SIG-M5 treated with dmso at 0.1 percent for 504 hours (cell line): ENCODE data around the gene MAS1.
A peak's percentile ranks its signal among the peaks of the same experiment; 100 is the strongest.
"Not testable (repeated sequence)": the region's sequence is repeated elsewhere in the genome, so short reads cannot be mapped to it uniquely, and the experiment has no call there.

ENCODE experiments used
- DNase-seq: peaks from one replicate; lab custom pipeline; 2025; ENCODE audit not compliant: unreplicated experiment; lab: John Stamatoyannopoulos, UW

MAS1 gene

DNA sequence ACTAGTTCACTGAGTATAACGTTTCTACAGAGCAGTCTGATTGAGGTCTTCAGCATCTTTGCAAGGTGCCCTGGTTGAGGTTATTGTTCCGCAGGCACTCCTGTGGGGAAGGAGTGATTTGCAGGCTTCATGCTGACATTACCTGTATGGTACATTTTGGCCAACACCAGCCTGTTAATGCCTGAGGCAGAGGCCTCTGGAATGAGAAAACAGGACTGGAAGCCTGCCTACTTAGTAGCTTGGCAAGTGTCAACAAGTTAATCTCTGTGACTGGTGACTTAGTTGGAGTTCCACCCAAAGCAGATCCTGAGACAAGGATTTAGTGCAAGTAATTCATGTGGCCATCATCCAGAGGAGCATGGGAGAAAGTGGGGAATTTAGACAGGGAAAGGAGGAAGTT is 24.6 kb downstream of the MAS1 start:
- no peak for DNase-seq

DNA sequence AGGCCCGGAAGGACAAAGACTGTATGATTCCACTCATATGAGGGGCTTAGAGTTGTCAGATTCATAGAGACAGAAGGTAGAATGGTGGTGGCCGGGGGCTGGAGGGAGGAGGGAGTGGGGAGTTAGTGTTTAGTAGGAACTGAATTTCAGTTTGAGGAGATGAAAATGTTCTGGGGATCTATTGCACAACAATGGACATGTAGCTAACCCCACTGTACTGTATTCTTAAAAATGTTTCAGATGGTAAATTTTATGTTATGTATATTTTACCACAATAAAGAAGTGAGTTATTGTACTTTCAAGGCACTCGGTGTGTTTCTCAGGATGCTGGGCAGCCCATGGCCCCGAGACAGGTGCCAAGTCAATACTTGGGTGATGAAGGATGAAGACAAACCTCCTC is 25.4 kb downstream of the MAS1 start:
- DNase-seq = no peak

DNA sequence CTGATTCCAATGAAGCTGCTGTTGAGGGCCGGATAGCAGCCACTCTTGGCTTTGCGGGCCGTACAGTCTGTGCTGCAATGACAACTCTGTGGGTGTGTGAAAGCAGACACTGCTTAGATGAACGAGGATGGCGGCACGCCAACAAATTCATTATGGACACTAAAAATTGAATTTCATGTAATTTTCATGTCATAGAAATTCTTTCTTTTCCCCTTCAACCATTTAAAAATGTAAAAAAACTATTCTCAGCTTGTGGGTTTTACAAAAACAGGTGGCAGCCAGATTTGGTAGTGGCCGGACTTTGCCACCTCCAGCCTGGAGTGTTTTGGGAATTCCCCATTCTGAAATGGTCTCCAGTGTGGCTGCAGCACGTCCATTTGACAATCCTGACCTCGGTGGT is 26.0 kb downstream of the MAS1 start:
- no peak for DNase-seq

DNA sequence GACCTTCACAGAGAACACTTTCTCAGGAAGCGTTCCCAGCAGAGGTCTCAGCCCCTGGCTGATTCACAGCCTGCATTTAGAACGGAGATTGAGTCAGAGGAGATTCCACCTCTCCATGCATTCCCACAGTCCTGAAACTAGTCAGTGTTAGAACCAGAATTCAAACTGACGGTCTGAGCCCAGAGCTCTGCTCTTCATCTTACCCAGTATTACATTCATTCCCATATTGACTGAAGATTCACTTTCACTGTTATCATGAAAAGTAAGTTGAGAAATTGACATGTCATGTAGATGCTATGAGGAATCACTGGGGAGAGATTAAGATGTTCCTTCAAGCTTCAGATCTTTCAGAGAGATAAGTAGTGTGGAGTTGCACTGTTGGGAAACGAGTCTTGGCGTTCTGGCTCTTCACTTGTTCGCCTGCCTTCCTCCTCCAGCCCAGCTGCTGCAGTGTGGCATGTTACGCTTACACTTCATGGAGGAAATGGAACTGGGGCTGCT is 28.3 kb downstream of the MAS1 start:
- DNase-seq = peak; percentile 34

DNA sequence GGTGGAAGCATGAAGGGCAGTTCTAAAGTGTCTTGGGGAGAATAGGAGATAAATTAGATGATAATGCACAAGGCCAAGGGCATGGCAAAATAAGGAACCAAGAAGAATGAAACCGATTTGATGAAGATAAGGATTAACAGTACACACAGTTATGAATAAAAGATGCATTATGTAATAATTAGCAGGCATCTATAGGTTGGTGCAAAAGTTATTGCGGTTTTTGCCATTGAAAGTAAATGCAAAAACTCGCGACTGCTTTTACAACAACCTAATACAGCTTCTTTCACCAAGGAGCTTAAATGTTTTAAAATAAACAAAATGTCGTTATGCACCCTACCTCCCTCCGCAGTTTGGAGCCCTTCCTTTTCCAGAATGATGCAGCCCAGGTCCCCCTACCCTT is 29.0 kb downstream of the MAS1 start:
- DNase-seq = peak; percentile 3

DNA sequence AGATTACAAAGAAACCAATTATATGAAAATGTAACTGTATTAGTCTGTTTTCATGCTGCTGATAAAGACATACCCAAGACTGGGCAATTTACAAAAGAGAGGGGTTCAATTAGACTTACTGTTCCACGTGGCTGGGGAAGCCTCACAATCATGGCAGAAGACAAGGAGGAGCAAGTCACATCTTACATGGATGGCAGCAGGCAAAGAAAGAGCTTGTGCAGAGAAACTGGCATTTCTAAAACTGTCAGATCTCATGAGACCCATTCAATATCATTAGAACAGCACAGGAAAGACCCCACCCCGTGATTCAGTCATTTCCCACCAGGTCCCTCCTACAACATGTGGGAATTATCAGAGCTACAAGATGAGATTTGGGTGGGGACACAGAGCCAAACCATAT is 33.4 kb downstream of the MAS1 start:
- not testable (repeated sequence) for DNase-seq

DNA sequence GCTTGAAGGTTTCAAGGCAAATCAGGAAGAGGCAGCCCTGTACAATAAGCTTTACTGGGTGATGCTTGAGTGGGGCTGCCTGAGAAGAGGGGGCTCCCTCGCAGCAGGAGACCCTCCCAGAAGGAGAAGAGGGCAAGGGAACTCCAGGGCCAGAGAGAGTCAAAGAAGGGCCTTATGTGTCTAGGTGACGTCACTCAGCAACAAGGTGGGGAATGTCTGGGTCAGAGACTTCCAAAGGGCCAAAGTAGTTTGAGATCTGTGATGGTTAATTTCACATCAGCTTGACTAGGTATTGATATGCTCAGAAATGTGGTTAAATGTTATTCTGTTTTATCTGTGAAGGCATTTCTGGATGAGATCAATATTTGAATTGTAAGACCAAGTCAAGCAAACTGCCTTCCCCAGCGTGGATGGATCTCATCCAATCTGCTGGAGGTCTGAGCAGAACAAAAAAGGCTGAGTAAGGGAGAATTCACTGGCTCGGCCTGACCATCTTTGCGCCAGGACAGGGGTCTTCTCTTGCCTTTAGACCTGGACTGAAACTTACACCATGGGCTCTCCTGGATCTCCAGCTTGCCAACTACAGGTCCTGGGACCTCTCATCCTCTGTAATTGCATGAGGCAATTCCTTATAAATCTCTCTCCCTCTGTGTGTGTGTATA is 35.9 kb downstream of the MAS1 start:
- DNase-seq = no peak

DNA sequence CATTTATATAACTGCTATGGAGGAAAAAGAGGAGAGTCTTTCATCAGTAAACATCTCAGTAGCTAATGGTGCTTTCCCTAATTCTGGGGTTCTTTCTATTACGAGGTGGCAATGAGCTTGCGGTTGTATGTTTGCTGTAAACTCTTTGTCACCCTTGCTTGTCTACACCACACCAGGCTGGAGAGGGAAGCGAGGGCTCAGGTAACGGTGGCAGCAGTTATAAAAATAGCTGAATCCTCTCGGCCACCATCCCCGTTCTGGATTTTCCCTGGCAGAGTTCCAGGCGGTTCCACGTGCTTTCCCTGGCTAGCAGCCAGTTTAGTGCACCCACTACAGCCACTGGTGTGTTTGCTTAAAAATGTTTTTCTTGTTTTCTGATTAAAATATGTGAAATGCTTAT is 39.0 kb downstream of the MAS1 start:
- no peak for DNase-seq

DNA sequence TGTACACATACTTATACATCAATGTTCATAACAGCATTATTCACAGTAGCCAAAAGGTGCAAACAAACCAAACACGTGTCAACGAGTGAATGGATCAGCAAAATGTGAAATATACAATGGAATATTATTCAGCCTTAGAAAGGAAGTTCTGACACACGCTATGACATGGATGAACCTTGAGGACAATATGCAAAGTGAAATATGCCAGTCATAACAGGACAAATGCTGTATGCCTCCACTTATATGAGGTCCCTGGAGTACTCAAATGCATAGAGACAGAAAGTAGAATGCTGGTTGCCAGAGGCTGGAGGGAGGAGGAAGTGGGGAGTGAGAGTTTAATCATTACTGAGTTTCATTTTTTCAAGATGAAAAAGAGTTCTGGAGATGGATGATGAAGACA is 40.3 kb downstream of the MAS1 start:
- DNase-seq = no peak

DNA sequence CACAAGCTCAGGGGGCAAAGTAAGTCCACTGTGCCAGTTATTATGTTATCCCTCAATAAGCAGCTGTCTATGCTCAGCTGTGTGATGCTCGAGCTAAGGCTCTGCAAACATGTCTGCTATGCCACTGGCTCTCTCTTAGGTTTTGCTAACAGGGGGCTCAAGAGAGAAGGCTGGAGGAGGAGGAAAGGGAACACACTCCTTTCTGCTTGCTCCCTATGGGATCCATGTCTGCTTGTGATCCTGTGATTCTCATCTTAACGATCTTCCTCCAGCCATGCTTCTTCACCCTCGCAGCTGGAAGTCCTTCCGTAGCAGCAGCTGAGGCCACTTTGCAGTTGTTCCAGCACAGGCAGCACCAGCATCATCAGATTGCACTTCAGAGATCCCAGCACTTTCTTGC is 41.1 kb downstream of the MAS1 start:
- no peak for DNase-seq

DNA sequence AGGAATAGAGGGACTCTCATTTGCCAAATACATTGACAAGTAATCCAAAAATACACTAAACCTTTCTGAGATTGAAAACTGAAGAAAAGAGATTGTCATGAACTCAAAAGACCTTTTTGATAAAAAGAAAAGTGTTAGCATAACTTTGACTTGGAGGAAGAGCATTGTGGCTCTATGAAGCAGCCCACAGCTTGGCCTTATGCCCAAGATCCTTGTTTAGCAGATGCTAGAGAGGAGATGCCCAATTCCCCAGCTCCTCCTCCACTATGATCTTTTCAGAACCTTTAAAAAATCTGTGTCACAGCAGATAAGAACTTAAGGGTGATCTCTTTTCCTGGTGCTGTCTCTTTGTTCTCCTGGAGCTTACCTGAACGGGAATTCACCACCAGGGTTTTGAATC is 42.3 kb downstream of the MAS1 start:
- no peak for DNase-seq

DNA sequence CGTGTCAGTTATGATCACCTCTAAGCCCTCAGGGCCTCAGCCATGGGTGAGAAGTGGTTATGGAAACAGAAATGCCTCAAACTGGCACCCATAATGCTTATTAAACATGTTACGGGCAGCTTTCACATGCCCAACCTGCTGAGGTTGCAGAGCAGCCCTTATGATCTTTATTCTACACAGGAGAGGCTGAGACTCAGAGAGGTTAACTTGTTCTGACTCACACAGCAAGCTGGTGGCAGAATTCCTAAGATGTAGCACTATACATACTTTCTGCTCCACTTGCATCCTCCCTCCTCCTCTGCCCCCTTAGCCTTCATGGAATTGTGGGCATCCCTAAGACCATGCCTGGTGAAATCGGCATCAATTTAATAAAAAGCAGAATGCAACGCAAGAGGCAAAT is 43.4 kb downstream of the MAS1 start:
- no peak for DNase-seq

DNA sequence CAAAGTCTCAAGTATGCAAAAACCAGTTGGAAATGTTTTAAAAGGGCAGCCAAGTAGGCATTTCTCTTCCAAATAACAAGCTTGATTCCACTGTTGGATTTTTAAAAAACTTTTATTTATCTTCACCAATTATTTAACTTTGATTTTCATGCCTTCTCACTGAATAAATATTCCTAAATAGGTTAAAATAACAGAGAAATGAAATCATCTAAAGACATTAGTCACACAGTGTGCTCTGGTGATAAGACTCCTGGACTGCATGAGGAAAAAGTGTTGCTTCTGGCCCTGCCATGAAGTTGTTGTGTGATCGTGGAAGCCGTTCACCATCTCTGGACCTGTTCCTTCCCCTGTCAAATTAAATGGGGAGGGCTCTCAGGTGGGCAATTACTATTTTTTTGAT is 44.3 kb downstream of the MAS1 start:
- no peak for DNase-seq

DNA sequence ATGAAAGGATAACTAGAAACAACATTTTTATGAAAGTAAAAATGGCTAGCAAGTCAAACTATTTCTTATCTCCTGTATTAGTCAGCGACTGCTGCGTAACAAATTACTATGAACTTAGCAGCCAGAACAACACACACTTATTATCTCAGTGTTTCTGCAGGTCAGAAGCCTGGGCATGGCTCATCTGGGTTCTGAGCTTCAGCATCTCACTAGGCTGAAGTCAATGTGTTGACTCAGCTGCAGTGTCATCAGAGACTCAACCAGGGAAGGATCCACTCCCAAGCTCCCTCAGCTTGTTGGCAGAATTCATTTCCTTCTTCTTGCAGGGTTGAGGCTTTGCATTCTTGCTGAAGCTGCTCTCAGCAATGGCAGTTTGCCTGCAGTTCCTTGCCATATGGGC is 44.8 kb downstream of the MAS1 start:
- DNase-seq = no peak

DNA sequence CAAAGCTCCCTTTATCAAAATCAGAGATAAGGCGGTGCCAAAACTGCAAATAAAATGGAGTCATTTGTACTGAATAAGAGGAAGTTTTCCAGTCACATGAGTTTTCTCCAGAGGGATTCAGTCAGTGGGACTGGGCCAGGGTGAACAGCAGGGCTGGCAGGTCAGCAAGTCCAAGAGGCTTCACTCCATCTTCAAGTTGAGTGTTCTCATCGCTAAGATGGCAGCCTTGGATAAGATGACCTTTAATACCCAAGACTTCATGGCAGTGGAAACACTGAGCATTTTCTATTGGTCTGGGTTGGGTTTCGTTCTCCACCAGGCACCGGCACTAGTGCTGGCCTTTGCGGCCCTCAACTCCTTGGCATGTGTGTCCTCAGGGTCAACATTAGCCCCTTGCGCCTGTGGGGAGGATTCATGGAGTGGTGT is 48.8 kb downstream of the MAS1 start:
- DNase-seq = no peak
